Amniotic stem cell (primary cell): ENCODE data around the gene CCDC159.
A peak's percentile ranks its signal among the peaks of the same experiment; 100 is the strongest.
"Not testable (repeated sequence)": the region's sequence is repeated elsewhere in the genome, so short reads cannot be mapped to it uniquely, and the experiment has no call there.

ENCODE experiments used
- DNase-seq: peaks from one replicate; lab custom pipeline; 2025; lab: John Stamatoyannopoulos, UW

The CCDC159 gene

DNA sequence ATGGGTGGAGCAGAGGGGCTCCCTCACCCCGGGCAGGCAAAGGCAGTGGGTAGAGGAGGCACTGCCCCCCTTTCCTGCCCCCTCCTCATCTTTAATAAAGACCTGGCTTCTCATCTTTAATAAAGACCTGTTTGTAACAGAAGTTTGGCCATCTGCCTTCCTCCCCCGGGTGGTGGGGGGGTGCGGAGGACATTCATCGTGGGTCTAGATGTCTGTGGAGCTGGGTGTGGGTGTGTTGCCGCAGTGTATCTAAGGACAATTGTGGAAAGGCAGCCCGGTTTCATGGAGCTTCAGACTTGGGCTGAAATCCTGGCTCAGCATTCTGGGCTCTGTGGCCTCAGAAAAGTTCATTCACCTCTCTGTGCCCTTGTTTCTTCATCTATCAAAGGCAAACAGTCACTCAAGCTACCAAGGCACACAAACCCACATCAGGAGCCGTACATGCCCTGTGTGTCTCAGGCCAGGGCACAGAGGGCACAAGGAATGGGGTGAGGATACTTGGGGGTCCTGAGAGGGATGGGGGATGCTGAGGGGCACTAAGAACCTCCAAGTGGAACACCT, 19.3 kb downstream of the CCDC159 start:
- DNase-seq, result no peak

DNA sequence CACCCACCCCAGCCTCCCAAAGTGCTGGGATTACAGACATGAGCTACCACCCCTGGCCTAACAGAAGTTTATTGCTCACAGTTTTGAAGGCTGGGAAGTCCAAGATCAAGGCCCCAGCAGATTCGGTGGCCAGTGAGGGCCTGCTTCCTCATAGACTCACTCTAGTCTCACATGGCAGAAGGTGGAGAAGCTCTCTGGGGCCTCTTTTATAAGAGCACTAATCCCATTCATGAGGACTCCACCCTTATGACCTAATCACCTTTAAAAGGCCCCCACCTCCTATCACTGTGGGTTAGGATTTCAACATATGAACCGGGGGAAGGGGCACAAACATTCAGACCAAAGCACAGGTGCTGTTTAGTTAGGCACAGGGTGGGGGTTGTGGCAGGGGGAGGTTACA, 21.2 kb downstream of the CCDC159 start:
- no peak for DNase-seq

DNA sequence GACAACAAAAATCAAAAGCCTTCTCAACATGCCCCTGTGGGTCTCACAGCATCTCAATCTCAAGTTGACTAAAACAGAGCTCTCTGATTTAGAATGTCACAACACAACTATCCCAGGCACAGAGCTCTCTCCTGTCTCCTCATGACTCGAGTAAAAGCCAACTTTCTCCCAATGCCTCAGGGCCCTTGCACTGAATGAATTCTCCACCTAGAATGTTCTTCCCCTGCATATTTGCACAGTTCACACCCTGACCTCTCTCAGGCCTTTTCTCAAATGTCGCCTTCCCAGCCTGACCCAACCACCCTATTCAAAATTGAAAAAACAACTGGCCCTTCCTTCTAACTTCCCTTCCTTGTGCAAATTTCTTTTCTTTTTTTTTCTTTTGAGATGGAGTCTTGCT, 24.4 kb downstream of the CCDC159 start:
- no peak for DNase-seq

DNA sequence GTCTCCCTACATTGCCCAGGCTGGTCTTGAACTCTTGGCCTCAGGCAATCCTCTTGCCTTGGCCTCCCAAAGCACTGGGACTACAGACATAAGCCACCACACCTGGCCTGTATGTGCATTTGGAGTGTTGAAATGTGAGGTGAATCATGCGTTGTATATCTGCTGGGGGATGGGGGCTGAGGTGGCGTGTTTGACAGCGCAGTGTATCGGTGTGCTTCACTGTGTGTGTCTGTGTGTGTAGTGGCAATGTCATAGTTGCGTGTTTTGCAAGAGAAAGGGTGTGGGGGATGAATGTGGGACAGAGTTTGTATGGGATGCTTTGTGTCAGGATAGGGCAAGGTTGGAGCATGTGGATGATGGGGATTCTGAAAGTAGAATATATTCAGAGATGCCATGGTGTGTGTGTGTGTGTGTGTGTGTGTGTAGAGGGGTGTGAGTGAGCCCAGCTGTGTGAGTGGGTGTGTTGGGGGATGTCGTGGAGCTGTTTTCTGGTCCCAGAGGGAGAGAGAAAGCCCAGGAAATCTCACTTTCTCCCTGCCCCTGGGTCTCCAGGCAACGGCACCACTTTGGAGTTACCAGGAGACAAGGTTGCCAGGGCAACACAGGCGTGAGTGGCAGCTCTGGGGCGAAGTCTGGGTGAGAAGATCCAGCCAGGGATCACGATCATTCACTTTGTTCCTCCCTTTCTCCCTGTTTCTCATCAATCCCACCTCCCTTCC, 27.0 kb downstream of the CCDC159 start:
- no peak for DNase-seq

DNA sequence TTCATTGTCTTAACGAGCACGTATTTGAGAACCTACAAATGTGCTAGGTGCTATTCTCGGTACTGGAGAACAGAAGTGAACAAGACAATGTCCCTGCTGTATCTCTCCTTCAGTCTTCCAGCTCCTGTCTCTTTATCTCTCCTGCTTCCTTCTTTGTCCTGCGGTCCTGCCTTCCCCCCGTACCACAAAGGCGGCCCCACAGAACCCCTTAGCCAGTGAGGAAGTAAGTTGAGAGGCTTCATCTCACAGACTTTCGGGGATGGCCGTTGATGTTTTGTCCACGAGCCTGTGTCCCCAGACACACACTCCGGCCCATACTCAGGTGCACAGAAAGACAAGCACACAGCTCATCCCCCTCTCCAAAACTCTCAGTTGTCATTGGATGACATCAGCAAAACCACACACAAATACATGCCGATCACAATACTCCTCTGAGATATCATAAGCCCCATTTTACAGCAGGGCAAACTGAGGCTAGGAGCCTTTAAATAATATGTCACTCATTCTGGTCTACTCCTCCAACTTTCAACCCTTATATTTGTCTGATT, 27.6 kb downstream of the CCDC159 start:
- DNase-seq, result no peak

DNA sequence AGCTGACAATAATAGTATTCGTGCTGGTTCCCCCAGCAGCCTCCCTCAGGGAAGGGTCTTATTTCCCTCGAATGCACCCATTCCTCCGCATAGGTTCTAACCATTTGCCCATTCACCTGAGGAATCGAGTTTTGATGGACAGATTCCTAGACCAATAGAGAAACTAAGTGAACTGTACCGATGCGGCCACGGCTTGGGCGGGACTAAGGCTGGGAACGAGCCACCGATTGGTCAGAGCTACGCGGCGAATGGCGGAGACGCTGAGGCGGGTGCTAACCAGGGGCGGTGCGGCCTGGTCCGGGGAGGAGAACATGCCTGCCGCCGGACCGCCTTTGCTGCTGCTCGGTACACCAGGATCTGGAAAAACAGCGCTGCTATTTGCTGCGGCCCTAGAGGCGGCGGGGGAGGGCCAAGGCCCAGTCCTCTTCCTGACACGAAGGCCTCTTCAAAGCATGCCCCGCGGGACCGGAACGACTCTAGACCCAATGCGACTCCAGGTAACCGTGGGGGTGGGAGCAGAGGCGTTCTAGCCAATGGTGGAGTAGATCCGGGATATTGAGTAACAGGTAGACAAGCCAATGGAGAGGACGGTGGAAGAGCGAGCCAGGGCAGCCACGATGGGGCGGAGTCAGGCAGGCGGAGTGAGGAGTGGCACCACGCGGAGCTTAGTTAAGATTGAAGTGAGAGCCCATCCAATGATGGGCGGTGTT, 28.3 kb downstream of the CCDC159 start, which contains the start of gene SWSAP1:
SWSAP1 (plus strand) TSS at position 234 of the 710 bp plus-strand sequence; CDS start at position 249, 15 bp downstream.
- DNase-seq, result peak; percentile 100

DNA sequence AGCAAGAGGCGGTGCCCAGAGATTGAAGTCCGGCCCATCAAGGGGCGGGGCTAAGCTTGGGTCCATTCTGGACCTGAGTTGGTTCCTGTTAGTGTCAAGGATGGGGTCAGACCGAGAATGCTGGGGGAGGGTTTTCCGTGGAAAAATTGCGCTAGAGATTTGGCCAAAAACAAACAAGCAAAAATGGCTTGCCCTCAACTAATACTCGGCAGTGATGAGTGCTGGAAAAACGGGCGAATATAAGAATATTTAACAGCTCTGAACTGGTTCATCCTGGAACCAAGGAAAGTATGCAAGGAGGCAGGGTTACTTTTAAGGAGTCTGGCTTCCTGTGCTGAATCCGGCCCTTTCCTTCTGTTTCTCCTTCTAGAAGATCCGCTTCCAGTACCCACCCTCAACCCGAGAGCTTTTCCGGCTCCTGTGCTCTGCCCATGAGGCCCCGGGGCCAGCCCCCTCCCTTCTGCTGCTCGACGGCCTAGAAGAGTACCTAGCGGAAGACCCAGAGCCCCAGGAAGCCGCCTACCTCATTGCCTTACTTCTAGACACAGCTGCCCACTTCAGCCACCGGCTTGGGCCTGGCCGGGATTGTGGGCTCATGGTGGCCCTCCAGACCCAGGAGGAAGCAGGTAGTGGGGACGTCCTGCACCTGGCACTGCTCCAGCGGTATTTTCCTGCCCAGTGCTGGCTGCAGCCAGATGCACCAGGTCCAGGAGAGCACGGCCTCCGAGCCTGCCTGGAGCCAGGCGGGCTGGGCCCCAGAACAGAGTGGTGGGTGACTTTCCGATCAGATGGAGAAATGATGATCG, 29.0 kb downstream of the CCDC159 start:
- DNase-seq, result no peak

DNA sequence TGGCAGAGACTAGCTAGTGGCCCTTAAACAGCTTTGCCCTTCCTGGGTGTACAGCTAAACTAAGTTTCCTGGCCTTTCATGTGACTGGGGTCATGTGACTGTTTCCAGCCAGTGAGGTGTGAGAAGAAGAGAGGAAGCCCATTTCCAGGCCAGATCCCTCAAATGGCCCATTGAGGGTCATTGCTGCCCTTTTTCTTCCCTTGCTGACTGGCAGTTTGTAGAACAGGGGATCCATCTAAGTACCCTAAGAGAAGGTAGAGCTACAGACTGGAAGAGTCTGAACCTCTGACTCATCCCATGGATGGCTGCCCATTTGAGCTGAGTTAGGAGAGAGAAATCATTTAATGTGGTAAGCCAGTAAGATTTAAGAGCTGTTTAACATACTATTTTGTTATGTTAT, 30.9 kb downstream of the CCDC159 start:
- peak; percentile 58 for DNase-seq

DNA sequence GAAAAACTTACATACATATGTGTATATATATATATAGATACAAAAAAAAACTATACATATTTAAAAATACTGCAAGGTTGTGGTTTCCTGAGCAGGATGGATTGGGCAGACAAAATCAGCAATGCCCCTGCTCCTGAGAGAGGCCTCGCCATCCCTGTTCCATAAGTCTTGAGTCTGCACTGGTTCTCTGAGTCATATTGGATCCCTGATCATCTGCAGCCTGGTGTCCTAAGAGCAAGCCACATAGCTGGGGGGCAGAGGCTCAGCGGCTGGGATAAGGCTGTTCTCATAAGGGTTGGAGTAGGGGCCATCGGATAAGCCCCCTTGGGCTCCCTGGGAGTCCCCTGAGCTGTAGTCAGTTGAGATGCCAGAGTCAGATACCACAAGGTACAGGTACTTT, 31.4 kb downstream of the CCDC159 start:
- no peak for DNase-seq

DNA sequence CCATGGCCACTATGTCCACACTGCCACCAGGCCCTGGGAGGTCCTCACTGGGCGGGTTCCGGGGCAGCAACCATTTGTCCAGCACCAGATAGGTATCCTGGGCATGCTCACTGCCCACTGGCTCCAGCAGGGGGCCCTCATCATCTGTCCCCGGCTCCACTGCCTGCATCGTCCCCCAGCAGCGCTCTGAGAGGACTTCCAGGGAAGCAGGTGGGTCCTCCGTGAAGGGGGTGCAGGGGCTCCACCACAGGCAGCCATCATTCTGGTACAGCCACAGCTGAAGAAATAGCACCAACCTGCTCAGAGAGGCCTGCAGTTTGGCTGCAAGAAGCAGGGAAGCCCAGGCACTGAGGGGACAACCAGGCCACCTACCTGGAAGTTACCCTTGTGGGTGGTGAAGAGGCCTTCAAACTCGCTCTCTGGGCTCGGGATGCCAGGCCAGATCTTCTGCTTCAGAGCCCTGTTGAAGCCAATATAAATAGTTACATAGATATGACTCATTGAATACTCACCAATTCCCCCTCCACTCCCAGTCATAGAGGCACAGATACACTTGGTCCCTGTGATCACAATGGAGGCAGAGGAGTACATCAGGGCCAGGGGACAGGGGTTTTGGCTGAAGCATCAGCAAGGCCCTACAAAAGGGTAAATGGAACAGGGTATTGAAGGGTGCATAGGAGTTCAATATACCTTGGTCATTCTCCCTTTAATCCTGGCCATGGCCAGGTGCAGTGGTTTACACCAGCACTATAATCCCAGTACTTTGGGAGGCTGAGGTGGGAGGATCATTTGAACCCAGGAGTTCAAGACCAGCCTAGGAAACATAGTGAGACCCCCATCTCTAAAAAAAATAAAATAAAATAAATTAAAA, 32.2 kb downstream of the CCDC159 start:
- DNase-seq, result peak; percentile 49

DNA sequence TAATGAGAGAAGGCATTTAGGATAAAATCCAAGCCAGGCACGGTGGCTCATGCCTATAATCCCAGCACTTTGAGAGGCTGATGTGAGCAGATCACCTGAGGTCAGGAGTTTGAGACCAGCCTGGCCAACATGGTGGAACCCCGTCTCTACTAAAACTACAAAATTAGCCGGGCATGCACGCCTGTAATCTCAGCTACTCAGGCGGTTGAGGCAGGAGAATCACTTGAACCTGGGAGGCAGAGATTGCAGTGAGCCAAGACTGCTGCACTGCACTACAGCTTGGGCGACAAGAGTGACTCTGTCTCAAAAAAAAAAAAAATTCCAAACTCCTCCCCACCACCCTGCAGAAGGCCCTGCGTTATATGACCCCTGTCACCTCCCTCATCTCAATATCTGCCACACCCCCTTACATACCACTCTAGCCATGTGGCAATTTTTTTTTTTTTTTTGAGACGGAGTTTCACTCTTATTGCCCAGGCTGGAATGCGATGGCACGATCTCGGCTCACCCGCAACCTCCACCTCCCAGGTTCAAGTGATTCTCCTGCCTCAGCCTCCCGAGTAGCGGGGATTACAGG, 33.0 kb downstream of the CCDC159 start:
- DNase-seq, result not testable (repeated sequence)

DNA sequence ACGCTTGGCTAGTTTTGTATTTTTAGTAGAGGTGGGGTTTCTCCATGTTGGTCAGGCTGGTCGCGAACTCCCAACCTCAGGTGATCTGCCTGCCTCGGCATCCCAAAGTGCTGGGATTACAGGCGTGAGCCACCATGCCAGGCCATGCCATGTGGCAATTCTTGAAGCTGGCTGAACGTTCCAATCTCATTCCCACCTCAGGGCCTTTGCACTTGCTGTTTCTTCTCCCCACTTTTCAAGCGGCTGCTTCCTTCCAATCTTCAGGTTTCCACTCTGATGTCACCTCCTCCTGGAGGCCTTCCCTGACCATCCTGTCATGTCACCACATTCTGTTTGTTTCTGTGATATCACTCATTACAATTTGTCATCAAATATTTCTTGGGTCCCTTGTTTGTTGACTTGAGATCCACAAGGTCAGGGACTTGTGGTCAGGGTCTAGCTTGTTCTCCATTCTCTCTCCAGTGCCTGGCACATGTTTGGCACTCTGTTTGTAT, 33.6 kb downstream of the CCDC159 start:
- no peak for DNase-seq

DNA sequence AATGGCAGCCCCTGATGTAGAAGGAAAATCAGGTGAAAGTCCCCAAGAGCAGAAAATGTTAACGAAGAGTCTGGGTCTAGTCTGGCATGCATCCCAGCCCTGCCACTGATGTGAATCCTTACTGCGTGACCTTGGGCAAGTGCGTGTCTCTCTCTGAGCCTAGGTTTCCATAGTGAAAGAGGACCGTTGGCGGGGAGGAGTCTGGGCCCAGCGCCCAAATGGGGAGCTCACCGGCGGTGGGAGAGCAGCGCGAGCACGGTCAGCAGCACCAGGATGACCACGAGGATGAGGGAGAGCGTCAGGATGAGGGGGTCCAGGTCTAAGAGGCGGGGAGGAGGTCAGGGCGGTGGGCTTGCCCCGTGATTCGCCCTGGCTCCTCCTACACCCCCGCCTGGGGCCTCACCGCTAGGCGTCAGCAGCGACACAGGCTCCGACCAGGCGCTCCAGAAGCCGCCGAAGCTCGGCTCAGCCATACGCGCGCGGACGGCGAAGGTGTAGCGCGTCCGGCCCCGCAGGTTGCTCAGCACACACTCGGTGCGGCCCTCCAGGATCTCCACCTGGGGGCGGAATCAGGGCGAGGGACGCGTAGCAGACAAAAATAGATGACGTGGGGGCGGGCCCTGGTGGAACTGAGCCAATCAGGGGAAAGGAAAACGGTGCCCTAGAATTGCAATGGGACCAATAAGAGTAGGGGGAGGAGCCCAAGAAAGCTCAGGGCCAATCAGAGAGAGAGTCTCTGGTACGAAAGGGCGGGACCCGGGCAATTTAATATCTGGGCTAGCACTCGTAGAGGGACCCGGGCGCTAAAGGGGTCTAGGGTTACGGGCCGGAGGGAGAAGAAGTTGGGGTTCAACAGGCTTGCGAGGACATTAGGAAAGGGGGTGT, 34.6 kb downstream of the CCDC159 start:
- DNase-seq, result peak; percentile 94

DNA sequence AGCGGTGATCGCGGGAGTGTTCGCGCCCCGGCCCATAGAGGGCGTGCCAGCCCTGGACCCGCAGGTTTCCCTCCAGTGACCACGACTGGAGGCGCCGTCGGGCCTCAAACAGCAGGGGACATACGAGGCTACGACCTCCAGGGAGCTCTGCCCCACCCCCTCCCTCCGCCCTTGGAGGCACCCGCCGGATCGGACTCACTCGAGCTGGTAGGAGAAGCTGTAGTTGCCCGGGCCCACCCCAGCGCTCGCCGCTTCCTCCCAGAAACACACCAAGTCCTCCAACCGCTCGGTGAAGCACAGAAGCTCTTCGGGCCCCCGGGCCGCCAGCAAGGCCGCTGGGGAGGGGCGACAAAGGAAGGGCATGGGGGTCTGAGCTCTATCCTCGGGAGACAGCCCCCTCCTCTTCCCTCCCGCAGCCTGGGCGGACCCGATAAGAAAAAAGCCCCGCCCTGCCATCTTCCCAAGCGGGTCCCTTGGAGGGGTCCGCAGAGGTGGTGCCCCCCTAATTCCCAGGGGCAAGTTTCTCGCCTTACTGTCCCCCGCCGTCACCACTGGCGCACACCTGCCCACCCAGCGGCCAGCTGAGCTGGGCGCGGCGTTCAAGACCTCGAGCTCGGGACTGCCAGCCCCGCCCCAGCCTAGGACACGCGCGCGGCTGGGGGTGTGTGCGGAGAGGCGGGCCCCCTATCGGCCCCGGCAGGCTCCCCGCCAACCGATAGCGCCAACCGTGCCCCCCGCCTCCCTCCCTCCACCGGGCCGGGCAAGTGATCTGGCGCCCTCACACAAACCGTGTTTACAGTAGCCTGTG, 36.8 kb downstream of the CCDC159 start:
- no peak for DNase-seq

DNA sequence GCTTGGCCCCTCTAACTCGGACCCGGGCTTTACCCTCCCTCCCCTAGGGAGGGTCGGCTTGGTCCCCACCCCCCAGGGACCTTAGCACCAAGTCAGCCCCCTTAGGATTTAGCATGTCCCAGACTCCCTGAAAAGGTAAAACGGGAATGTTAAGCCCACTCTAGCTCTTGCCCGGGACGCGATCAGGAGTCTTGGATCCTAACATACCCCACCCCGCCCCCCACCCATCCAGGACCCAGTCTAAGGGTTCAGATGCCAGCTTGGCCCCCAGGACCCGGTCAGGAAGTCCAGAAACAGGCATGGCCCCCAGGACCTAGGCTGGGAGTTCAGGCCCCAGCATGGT, 37.4 kb downstream of the CCDC159 start:
- DNase-seq, result no peak

DNA sequence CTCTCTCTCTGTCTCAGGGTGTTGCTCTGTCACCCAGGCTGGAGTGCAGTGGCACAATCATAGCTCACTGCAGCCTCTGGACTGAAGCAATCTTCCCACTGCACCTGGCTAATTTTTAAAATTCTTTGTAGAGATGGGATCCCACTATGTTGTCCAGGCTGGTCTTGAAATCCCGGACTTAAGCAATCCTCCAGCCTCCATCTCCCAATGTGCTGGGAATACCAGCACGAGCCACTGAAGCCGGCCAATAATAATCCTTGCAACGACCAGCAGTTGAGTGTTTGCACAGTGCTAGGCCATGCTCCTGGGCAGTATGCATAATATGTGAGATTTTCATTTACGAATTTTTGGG, 38.4 kb downstream of the CCDC159 start:
- DNase-seq, result no peak

DNA sequence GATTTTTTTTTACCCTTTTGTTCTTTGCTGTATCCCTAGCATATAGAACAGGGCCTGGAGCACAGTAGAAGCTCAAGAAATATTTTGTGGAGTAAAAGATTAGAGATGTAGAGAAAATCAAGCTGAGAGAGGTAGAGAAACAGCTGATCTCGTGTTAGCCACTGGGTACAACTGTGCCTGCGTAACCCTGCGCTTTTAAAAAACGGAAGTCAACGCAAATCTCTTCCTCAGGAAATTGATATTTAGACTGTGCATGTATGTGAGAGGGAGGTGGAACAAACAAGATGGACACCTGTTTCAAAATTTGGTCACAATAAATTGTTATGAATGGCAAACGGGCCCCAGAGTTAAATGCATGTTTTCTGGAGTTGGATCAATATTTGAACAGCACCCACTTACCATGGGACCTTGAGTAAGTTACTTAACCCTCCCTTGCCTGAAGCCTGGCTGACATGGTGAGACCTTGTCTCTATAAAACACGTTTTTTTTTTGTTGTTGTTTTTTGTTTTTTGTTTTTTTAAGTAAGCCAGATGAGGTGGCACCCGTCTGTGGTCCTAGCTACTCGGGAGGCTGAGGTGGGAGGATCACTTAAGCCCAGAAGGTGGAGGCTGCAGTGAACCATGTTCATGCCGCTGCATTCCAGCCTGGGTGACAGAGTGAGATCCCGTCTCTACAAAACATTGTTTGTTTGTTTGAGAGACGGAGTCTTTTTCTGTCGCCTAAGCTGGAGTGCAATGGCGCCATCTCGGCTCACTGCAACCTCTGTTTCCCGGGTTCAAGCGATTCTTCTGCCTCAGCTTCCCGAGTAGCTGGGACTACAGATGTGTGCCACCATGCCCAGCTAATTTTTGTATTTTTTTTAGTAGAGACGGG, 41.1 kb downstream of the CCDC159 start:
- no peak for DNase-seq

DNA sequence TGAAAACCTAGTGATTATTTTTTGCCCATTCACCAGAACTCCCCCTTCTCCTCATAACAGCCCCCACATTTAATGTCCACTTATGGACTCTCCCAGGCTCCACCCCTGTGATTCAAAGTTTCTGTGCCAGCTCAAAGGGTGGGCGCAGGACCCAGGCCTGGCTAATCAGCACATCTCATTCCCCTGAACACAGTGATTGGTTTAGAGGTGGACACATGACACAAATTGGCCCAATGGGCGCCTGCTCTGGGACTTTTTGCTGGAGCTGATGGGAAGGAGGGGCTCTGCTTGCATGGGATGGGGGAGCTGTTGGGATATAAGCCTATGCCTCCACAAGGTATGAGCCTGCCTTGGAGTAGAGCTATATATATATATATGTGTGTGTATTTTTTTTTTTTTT, 44.0 kb downstream of the CCDC159 start:
- DNase-seq, result no peak
